AG09309 (cell line): ENCODE results near the gene TMC6.

Source experiments
- DNase-seq: peaks from one replicate; pipeline ENCODE4 v3.0.0-alpha.2; 2010; ENCODE audit warnings: low read depth
- H3K4me3 ChIP-seq: 2 replicates; pipeline ENCODE4 v1.5.1; 2011; ENCODE audit warnings: mild to moderate bottlenecking, low read depth, low read length, moderate library complexity; ENCODE audit not compliant: control insufficient read depth
- TF ChIP-seq, protein P1 (sequence below): IDR thresholded peaks from 2 replicates; pipeline ENCODE4 v1.5.1; 2011; ENCODE audit warnings: mild to moderate bottlenecking, low read depth, low read length, inconsistent platforms; ENCODE audit not compliant: insufficient read depth, control insufficient read depth; ENCODE audit errors: missing control alignments

TMC6 gene

DNA sequence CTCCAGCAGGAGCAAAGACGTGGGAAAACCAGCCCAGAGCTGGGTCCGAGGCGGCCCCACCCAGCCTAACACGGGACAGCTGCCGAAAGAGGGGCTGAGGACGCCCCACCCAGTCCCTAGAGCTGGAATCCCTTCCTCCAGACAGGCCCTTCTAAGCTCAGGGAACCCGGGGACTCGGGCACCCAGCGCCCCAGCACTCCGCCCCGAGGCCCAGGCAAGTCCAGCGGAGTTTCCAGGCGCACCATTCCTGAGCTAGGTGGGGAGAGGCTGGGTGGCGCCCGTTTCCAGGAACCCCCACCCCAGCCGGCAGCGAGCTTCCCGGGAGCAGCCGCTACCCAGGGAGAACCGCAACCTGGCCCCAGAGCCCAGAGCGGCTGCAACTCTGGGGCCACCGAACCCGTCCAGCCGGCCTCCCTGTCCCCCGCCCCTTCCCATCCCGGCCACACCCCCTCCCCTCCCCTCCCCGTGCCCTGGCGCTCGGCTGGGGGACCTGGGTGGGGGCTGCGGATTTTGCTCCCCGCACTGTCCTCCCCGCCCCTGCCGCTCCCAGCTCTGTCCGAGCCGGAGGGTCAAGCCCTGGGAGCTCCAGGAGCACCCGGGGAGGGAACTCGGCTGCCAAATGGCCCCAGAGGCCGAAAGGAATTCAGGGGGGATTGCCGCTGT lies 536 bp downstream of the TMC6 start:
- H3K4me3 ChIP-seq: peak overlapping the region; percentile 38
- TF ChIP-seq, protein P1, sequence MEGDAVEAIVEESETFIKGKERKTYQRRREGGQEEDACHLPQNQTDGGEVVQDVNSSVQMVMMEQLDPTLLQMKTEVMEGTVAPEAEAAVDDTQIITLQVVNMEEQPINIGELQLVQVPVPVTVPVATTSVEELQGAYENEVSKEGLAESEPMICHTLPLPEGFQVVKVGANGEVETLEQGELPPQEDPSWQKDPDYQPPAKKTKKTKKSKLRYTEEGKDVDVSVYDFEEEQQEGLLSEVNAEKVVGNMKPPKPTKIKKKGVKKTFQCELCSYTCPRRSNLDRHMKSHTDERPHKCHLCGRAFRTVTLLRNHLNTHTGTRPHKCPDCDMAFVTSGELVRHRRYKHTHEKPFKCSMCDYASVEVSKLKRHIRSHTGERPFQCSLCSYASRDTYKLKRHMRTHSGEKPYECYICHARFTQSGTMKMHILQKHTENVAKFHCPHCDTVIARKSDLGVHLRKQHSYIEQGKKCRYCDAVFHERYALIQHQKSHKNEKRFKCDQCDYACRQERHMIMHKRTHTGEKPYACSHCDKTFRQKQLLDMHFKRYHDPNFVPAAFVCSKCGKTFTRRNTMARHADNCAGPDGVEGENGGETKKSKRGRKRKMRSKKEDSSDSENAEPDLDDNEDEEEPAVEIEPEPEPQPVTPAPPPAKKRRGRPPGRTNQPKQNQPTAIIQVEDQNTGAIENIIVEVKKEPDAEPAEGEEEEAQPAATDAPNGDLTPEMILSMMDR: no peak
- DNase-seq: no peak

GRCh38 chr17:78127239-78127887 lies 1.2 kb downstream of the TMC6 start:
- TF ChIP-seq, protein P1: no peak
- no peak for DNase-seq

DNA sequence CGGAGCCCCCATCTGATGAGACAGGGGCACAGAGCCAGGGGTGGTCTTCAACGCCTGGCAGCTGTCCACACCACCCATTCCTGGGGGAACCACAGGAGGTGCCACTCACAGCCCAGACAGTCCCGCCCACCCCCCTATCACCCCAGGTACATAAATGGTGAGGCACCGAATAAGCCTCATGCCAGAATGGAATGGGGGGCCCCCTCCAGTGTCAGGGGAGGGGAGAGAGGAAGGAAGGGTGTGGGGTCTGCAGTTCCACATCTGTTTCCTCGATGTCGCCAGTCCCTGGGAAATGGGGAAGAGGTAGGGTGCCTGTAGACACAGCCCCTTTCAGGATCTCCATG lies 1.7 kb downstream of the TMC6 start:
- H3K4me3 ChIP-seq: no peak overlapping the region
- TF ChIP-seq, protein P1: no peak
- no peak for DNase-seq

More at GRCh38 chr17:78127239-78127887, 1.2 kb downstream of the TMC6 start:
- H3K4me3 ChIP-seq: no peak overlapping the region

DNA sequence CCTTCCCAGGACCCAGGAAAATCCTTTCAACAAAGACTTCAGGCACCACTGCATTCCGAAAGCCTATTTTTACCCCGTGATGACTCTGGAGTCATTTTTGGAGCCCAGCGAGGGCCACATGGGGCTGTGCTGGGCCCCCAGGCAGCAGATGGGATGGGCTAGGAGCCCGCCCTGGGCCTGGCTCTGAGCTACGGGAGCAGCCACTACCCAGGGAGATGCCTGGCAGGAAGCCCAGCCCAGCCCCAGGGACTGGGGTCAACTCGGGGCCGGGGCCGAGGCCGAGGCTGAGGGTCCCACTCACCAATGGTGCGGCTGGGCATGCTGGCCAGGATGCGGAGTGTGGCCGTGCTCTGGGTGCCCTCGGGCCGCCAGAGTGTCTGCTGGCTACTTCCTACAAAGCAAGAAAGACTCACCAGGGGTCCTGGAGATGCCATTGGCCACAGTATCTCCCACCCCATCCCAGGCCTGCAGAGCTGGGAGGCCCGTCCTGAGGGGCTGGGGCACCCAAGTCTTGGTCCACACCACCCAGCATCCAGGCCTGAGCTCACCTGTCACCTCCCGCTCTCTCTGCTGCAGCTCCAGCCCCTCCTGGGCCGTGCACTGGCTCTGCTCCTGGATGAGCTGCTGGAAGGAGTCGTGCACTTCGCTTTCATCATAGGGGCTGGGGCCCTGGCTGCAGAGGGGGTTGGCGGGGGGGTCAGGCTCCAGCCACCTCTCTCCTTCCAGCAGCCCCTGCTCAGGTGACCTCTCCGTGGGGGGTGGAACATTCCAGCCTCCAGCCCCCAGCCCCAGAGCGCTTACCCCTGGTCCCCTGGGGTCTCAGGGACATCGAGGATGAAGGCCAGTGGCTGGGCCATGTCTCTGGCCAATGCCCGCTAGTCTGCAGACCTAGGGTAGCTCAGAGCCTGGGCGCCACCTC lies 2.3 kb downstream of the TMC6 start:
- TF ChIP-seq, protein P1: no peak
- no peak overlapping the region for H3K4me3 ChIP-seq
- DNase-seq: no peak

DNA sequence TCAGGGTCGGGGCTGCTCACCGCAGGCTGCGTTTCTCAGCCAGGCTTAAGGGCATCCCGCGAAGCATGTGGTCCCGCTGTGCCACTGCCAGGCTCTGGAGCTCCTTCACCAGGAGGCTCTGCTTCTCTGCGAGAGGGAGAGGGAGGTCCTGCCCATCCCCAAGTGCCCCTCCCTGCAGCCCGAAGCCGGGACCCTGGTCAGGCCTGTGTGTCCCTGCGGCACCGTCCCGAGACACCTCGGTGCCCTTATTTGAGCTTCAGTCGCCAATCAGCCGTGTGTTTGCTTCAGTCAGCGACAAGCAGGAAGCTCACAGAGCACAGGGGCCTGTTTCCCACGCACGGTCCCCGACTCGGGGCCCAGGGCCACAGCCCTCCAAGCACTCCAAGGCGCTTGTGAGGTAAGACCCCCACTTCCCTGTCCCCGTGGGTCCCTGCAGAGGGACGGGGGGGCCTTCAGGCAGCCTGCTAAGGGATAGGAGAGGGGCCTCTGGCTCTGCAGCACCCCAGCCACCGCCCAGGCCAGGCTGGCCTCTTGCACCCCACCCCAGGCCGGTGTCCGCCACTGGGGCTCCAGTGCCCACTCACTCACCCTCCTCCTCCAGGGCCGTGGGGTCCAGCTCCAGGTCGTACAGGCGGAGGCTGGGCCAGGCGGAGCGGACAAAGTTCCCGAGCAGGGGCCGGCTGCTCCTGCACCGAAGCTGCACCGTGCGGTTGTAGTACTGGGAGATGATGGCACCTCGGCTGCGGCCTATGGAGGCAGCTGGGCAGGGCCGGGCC lies 3.2 kb downstream of the TMC6 start:
- H3K4me3 ChIP-seq: no peak overlapping the region
- TF ChIP-seq, protein P1: no peak
- DNase-seq: no peak

DNA sequence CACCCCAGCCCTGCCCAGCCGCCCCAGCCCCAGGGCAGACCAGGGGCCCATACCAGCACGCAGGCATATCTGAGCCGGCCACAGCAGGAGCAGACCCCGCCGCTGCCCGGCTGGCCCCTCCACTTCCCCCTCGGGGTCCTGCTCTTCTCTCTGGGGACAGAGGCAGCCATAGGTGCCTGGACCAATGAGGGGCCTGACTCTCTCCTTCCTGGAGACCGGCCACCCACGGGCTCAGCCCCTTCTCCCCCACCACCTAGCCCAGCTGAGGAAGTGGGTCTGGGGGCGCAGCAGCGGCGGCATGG lies 3.8 kb downstream of the TMC6 start:
- DNase-seq: no peak
- H3K4me3 ChIP-seq: no peak overlapping the region
- TF ChIP-seq, protein P1: no peak
